Left cardiac atrium (tissue), 4 donors: Measurements from ENCODE around the gene HTRA1. TPM values are rescaled to one million over a fixed set of nuclear protein-coding genes. Genes with fewer than 3 reads are reported as not detected.

Experiments used
- ATAC-seq, 2 donors: fragments of 200-7000 bp; cut with Tn5 transposase; one replicate each; pipeline ENCODE4 v1.9.1; 2020; ENCODE audit warnings: mild to moderate bottlenecking in 2 of 2, moderate library complexity in 2 of 2
- DNase-seq: peaks from one replicate; pipeline ENCODE4 v3.0.0-alpha.2; 2020
- intact Hi-C, 2 donors: fragments of 100-400 bp; cut with DNase I; formaldehyde crosslinking; loops; one replicate each; pipeline versions ENCODE4 v1.14.1 to v1.15.1; 2022 to 2023
- total RNA-seq, 2 donors: library from RNA; stranded (reverse); fragmentation: NEBNext Ultra II Directional; extraction: Animal tissue kit (Norgen Biotek cat#: 25700); gene quantifications; one replicate each; pipeline ENCODE4 v1.2.1, GENCODE V29; 2021
- donor health status: DM: no; HTN: yes; CAD: no.
- donor health status: DM: no; HTN: yes; CAD: no; lungs with severe emphysema.
- donor health status: DM: yes; HTN: yes; CAD: no.
- donor health status: Dilated cardiomyopathy.

The HTRA1 gene
- total RNA-seq, 2 donors from 2014 or later: 69.4 to 73.5 TPM

GRCh38 chr10:122467701-122468100, 6.3 kb downstream of the HTRA1 start:
- intact Hi-C loops: loop anchor here in 1 of 2 donors (10.0 kb wide), 1 partner anchor 97 kb away; the partner anchor contains the start of gene DMBT1
- ATAC-seq (no peak), DNase-seq (no peak)

- DNase-seq (no peak), ATAC-seq (peak in 1 of 2 donors; percentile 7)
- intact Hi-C loops: loop anchor here in 1 of 2 donors (10.0 kb wide), 1 partner anchor 96 kb away; the partner anchor contains the start of gene DMBT1
Measured at GRCh38 chr10:122468307-122468925, 7.1 kb downstream of the HTRA1 start.

GRCh38 chr10:122468926-122469781, 7.8 kb downstream of the HTRA1 start:
- intact Hi-C loops: loop anchor here in 1 of 2 donors (10.0 kb wide), 1 partner anchor 96 kb away; the partner anchor contains the start of gene DMBT1
- peak; percentile 83 to 91 for ATAC-seq
- no peak for DNase-seq

GRCh38 chr10:122469848-122470247, 8.5 kb downstream of the HTRA1 start:
- ATAC-seq (no peak), DNase-seq (no peak)
- intact Hi-C loops: loop anchor here in 1 of 2 donors (10.0 kb wide), 1 partner anchor 95 kb away; the partner anchor contains the start of gene DMBT1

- ATAC-seq (no peak), DNase-seq (no peak)
- intact Hi-C loops: no loop called here
Measured at GRCh38 chr10:122471531-122472177, 10.3 kb downstream of the HTRA1 start.

GRCh38 chr10:122473116-122473515, 11.8 kb downstream of the HTRA1 start:
- intact Hi-C loops: no loop called here
- DNase-seq (no peak), ATAC-seq (no peak)

- intact Hi-C loops: no loop called here
- DNase-seq: peak; percentile 64
- peak; percentile 72 to 85 for ATAC-seq
Measured at GRCh38 chr10:122474131-122474818, 12.9 kb downstream of the HTRA1 start.

GRCh38 chr10:122475100-122475499, 13.7 kb downstream of the HTRA1 start:
- peak; percentile 87 for DNase-seq
- ATAC-seq: peak; percentile 90 to 96
- intact Hi-C loops: no loop called here

- intact Hi-C loops: no loop called here
- DNase-seq (no peak), ATAC-seq (peak in 1 of 2 donors; percentile 53)
Measured at GRCh38 chr10:122475591-122476332, 14.4 kb downstream of the HTRA1 start.

- intact Hi-C loops: no loop called here
- no peak for DNase-seq
- ATAC-seq: no peak
Measured at GRCh38 chr10:122476333-122476695, 15.0 kb downstream of the HTRA1 start.

- intact Hi-C loops: no loop called here
- ATAC-seq (no peak), DNase-seq (no peak)
Measured at GRCh38 chr10:122477436-122477835, 16.1 kb downstream of the HTRA1 start.

GRCh38 chr10:122478971-122479370, 17.6 kb downstream of the HTRA1 start:
- DNase-seq: no peak
- intact Hi-C loops: no loop called here
- ATAC-seq: no peak

GRCh38 chr10:122480146-122480833, 18.9 kb downstream of the HTRA1 start:
- no peak for DNase-seq
- no peak for ATAC-seq
- intact Hi-C loops: no loop called here

- DNase-seq: no peak
- ATAC-seq: no peak
- intact Hi-C loops: no loop called here
Measured at GRCh38 chr10:122481296-122482056, 20.1 kb downstream of the HTRA1 start.

GRCh38 chr10:122484276-122485060, 23.1 kb downstream of the HTRA1 start:
- ATAC-seq (no peak), DNase-seq (no peak)
- intact Hi-C loops: no loop called here

- ATAC-seq (peak; percentile 63 to 76), DNase-seq (no peak)
- intact Hi-C loops: no loop called here
Measured at GRCh38 chr10:122485670-122486069, 24.3 kb downstream of the HTRA1 start.
